GM19452 (cell line): ENCODE results near the gene TRAF3IP1.
"Not testable (repeated sequence)": the region's sequence is repeated elsewhere in the genome, so short reads cannot be mapped to it uniquely, and the experiment has no call there.

Source experiments
- ATAC-seq: cut with Tn5 transposase; IDR thresholded peaks from one replicate; pipeline ENCODE4 v1.9.1; 2021; ENCODE audit not compliant: unreplicated experiment

Gene TRAF3IP1

GRCh38 chr2:238441262-238442114 lies 121.2 kb downstream of the TRAF3IP1 start:
- no peak for ATAC-seq

GRCh38 chr2:238442257-238442656 lies 121.9 kb downstream of the TRAF3IP1 start:
- not testable (repeated sequence) for ATAC-seq

- ATAC-seq: no peak
Measured at GRCh38 chr2:238444242-238444641, 123.9 kb downstream of the TRAF3IP1 start.

- no peak for ATAC-seq
Measured at GRCh38 chr2:238445409-238446190, 125.3 kb downstream of the TRAF3IP1 start.

- no peak for ATAC-seq
Measured at GRCh38 chr2:238446371-238446770, 126.1 kb downstream of the TRAF3IP1 start.

- ATAC-seq: no peak
Measured at GRCh38 chr2:238448031-238448955, 128.0 kb downstream of the TRAF3IP1 start.

GRCh38 chr2:238449241-238449640 lies 128.9 kb downstream of the TRAF3IP1 start:
- ATAC-seq: no peak

GRCh38 chr2:238449909-238450417 lies 129.6 kb downstream of the TRAF3IP1 start:
- no peak for ATAC-seq

GRCh38 chr2:238450440-238450861 lies 130.1 kb downstream of the TRAF3IP1 start:
- no peak for ATAC-seq
